Ishikawa (cell line): Measurements from ENCODE around the gene GAS2.

Experiments used
- CEBPB ChIP-seq: IDR thresholded peaks from 2 replicates; pipeline ENCODE4 v1.6.1; 2012
- CREB1 ChIP-seq: IDR thresholded peaks from 2 replicates; pipeline ENCODE4 v1.6.1; 2012; ENCODE audit warnings: low read depth
- EP300 ChIP-seq: IDR thresholded peaks from 2 replicates; pipeline ENCODE4 v1.6.1; 2012; ENCODE audit warnings: borderline replicate concordance
- RAD21 ChIP-seq: IDR thresholded peaks from 2 replicates; pipeline ENCODE4 v1.6.1; 2012; ENCODE audit warnings: low read depth
- ZBTB7A ChIP-seq: IDR thresholded peaks from 2 replicates; pipeline ENCODE4 v1.6.1; 2012; ENCODE audit warnings: low read depth
- TF ChIP-seq, protein P1 (sequence below): IDR thresholded peaks from 2 replicates; pipeline ENCODE4 v1.6.1; 2012; ENCODE audit warnings: low read depth, mild to moderate bottlenecking
- TF ChIP-seq, protein P2 (sequence below): IDR thresholded peaks from 2 replicates; pipeline ENCODE4 v1.6.1; 2012

DNA sequence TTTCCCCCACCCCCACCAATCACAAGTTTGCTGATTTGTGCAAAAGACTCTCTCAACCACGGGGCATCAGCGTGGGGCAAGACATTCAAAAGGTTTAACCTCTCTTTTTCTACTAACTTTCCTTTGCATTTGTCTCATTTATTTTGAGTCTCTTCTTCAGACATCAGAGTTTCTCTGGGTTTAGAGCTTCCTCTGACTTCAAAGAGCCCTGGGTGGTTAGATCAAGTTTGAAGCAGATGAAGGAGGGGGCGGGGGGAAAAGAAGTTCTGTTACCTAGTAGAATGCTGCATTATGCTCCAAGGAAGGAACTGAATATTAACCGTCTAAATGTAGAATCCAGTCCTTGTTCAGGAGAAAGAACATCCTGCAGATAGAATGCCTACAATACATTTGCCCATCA is 24.5 kb downstream of the GAS2 start:
- TF ChIP-seq RAD21 (no peak), ZBTB7A (no peak), CREB1 (no peak), CEBPB (no peak), EP300 (no peak)
- TF ChIP-seq, protein P1, sequence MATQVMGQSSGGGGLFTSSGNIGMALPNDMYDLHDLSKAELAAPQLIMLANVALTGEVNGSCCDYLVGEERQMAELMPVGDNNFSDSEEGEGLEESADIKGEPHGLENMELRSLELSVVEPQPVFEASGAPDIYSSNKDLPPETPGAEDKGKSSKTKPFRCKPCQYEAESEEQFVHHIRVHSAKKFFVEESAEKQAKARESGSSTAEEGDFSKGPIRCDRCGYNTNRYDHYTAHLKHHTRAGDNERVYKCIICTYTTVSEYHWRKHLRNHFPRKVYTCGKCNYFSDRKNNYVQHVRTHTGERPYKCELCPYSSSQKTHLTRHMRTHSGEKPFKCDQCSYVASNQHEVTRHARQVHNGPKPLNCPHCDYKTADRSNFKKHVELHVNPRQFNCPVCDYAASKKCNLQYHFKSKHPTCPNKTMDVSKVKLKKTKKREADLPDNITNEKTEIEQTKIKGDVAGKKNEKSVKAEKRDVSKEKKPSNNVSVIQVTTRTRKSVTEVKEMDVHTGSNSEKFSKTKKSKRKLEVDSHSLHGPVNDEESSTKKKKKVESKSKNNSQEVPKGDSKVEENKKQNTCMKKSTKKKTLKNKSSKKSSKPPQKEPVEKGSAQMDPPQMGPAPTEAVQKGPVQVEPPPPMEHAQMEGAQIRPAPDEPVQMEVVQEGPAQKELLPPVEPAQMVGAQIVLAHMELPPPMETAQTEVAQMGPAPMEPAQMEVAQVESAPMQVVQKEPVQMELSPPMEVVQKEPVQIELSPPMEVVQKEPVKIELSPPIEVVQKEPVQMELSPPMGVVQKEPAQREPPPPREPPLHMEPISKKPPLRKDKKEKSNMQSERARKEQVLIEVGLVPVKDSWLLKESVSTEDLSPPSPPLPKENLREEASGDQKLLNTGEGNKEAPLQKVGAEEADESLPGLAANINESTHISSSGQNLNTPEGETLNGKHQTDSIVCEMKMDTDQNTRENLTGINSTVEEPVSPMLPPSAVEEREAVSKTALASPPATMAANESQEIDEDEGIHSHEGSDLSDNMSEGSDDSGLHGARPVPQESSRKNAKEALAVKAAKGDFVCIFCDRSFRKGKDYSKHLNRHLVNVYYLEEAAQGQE = no peak
- TF ChIP-seq, protein P2, sequence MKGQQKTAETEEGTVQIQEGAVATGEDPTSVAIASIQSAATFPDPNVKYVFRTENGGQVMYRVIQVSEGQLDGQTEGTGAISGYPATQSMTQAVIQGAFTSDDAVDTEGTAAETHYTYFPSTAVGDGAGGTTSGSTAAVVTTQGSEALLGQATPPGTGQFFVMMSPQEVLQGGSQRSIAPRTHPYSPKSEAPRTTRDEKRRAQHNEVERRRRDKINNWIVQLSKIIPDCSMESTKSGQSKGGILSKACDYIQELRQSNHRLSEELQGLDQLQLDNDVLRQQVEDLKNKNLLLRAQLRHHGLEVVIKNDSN = no peak
